Activated naive CD4-positive, alpha-beta T cell treated with anti-CD3 and anti-CD28 coated beads, Interleukin-2, amount 50 U/mL, for 24 hours (primary cell): ENCODE results near the gene GALNT13.

Source experiments
- H3K27ac Mint-ChIP-seq: one replicate; pipeline ENCODE4 v1.8.0; 2021; ENCODE audit warnings: mild to moderate bottlenecking, mixed read lengths
- H3K27me3 Mint-ChIP-seq: one replicate; pipeline ENCODE4 v1.8.0; 2021; ENCODE audit warnings: mixed read lengths
- H3K36me3 Mint-ChIP-seq: one replicate; pipeline ENCODE4 v1.8.0; 2021; ENCODE audit warnings: mixed read lengths
- H3K4me1 Mint-ChIP-seq: one replicate; pipeline ENCODE4 v1.8.0; 2021; ENCODE audit warnings: mixed read lengths
- H3K4me3 Mint-ChIP-seq: one replicate; pipeline ENCODE4 v1.8.0; 2021; ENCODE audit warnings: mild to moderate bottlenecking, mixed read lengths
- H3K9me3 Mint-ChIP-seq: one replicate; pipeline ENCODE4 v1.8.0; 2021; ENCODE audit warnings: mixed read lengths

GALNT13 gene

GRCh38 chr2:154013514-154013913, 141.8 kb downstream of the GALNT13 start:
- Mint-ChIP-seq H3K9me3 (peaks cover 19% of the 10 kb centered on the region), H3K4me1 (no peaks in the 10 kb centered on the region), H3K27me3 (no peaks in the 10 kb centered on the region), H3K36me3 (no peaks in the 10 kb centered on the region), H3K27ac (no peak overlapping the region), H3K4me3 (no peak overlapping the region)

DNA sequence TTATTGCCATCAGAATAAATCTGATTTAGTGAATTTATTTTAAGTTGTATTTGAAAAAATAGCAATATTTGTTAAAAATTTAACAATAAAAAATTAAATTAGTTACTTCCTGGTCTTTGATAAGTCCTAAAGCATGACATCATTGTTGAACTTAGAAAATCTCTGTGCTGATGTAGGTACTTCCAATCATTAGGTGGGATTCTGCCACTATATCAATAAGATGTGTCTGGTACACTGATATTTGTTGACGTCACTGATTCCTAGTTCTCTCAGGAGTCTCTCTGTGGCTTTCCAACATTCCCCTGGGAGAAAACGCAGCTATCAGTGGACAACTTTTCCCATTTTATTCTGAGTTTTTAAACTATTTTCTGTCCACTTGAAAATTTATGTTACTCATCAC, 143.5 kb downstream of the GALNT13 start:
- H3K27me3 Mint-ChIP-seq = no peaks in the 10 kb centered on the region
- peaks cover 15% of the 10 kb centered on the region for H3K9me3 Mint-ChIP-seq
- no peaks in the 10 kb centered on the region for H3K4me1 Mint-ChIP-seq
- no peak overlapping the region for H3K4me3 Mint-ChIP-seq
- H3K27ac Mint-ChIP-seq = no peak overlapping the region
- no peaks in the 10 kb centered on the region for H3K36me3 Mint-ChIP-seq

- H3K27me3 Mint-ChIP-seq = no peaks in the 10 kb centered on the region
Observed at GRCh38 chr2:154029504-154029903, 157.8 kb downstream of the GALNT13 start.

GRCh38 chr2:154032220-154032619, 160.5 kb downstream of the GALNT13 start:
- Mint-ChIP-seq H3K27me3 (no peaks in the 10 kb centered on the region), H3K36me3 (no peaks in the 10 kb centered on the region), H3K9me3 (peaks cover 5% of the 10 kb centered on the region), H3K27ac (no peak overlapping the region), H3K4me3 (no peak overlapping the region), H3K4me1 (no peaks in the 10 kb centered on the region)

More at GRCh38 chr2:154029504-154029903, 157.8 kb downstream of the GALNT13 start:
- Mint-ChIP-seq H3K4me3 (no peak overlapping the region), H3K4me1 (no peaks in the 10 kb centered on the region), H3K27ac (no peak overlapping the region), H3K36me3 (no peaks in the 10 kb centered on the region), H3K9me3 (peaks cover 17% of the 10 kb centered on the region)

DNA sequence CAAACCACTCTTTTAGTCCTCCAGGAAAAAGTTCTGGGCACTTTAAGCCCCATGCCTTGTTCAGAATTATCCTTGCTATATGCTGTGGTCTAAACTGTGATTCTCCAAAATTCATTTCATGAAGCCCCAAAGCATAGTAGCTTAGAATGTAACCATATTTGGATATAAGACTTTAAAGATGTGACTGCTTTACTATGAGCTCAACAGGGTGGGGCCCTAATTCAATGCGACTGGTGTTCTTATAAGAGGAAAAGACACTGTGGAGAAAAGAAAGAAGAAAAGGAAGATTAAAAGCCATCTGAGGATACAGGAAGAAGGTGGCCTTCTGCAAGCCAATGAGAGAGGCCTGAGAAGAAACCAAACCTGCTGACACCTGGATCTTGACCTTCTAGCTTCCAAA, 174.8 kb downstream of the GALNT13 start:
- Mint-ChIP-seq H3K27ac (no peak overlapping the region), H3K9me3 (peaks cover 5% of the 10 kb centered on the region)

GRCh38 chr2:154048905-154049304, 177.2 kb downstream of the GALNT13 start:
- H3K4me1 Mint-ChIP-seq = no peaks in the 10 kb centered on the region
- H3K4me3 Mint-ChIP-seq = no peak overlapping the region
- no peaks in the 10 kb centered on the region for H3K36me3 Mint-ChIP-seq
- H3K9me3 Mint-ChIP-seq = peaks cover 5% of the 10 kb centered on the region
- no peaks in the 10 kb centered on the region for H3K27me3 Mint-ChIP-seq
- H3K27ac Mint-ChIP-seq = no peak overlapping the region

More for the DNA sequence above, 174.8 kb downstream of the GALNT13 start:
- Mint-ChIP-seq H3K4me1 (no peaks in the 10 kb centered on the region), H3K4me3 (no peak overlapping the region), H3K36me3 (no peaks in the 10 kb centered on the region), H3K27me3 (no peaks in the 10 kb centered on the region)

DNA sequence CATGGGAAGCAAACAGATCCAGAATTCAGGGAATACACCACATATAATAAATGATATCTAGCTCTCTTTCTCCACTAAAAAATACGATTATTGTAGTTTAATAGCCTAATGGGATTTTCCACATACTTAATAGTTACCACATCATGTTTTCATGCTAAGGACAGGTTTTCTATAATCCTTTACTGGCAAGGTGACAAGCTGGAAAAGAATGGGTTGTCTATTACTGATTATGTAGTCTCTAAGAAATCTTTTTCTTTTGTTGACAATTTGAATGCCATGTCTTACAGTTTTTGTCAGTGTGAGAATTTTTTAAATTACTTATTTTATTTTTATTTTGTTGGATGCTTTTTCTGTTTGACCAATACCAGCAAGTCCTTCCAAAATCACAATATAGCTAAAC, 177.8 kb downstream of the GALNT13 start:
- Mint-ChIP-seq H3K4me3 (no peak overlapping the region), H3K27me3 (no peaks in the 10 kb centered on the region), H3K36me3 (no peaks in the 10 kb centered on the region), H3K9me3 (peaks cover 5% of the 10 kb centered on the region), H3K4me1 (no peaks in the 10 kb centered on the region), H3K27ac (no peak overlapping the region)

GRCh38 chr2:154067124-154067523, 195.4 kb downstream of the GALNT13 start:
- Mint-ChIP-seq H3K27me3 (no peaks in the 10 kb centered on the region), H3K4me1 (no peaks in the 10 kb centered on the region), H3K27ac (no peak overlapping the region), H3K4me3 (no peak overlapping the region), H3K36me3 (no peaks in the 10 kb centered on the region), H3K9me3 (peaks cover 18% of the 10 kb centered on the region)

GRCh38 chr2:154078926-154079325, 207.2 kb downstream of the GALNT13 start:
- no peaks in the 10 kb centered on the region for H3K27me3 Mint-ChIP-seq
- H3K27ac Mint-ChIP-seq = no peak overlapping the region
- H3K4me3 Mint-ChIP-seq = no peak overlapping the region
- no peaks in the 10 kb centered on the region for H3K4me1 Mint-ChIP-seq
- no peaks in the 10 kb centered on the region for H3K36me3 Mint-ChIP-seq
- peaks cover 5% of the 10 kb centered on the region for H3K9me3 Mint-ChIP-seq

- no peaks in the 10 kb centered on the region for H3K4me1 Mint-ChIP-seq
- no peak overlapping the region for H3K4me3 Mint-ChIP-seq
- no peaks in the 10 kb centered on the region for H3K9me3 Mint-ChIP-seq
- H3K27ac Mint-ChIP-seq = no peak overlapping the region
- H3K27me3 Mint-ChIP-seq = no peaks in the 10 kb centered on the region
- H3K36me3 Mint-ChIP-seq = no peaks in the 10 kb centered on the region
Observed at GRCh38 chr2:154092571-154092970, 220.8 kb downstream of the GALNT13 start.

DNA sequence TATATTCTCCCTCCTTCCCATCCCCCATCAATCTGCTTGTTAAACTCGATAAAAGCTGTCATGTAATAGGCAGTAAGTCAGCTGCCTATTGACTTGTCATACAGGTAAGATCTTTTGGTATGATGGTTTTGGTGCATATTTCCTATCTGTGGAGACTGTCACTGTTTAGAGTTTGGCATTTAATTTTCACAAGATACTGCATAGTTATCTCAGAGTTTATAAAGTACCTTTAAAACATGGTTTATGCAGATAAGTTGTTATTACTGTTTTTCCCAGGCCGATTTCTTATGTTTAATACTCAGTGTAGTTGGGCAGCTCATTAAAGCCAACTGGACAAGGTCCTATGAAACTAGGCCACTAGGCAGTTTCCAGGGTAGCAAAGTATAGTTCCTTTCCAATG, 222.1 kb downstream of the GALNT13 start:
- no peaks in the 10 kb centered on the region for H3K36me3 Mint-ChIP-seq
- H3K27ac Mint-ChIP-seq = no peak overlapping the region
- H3K9me3 Mint-ChIP-seq = no peaks in the 10 kb centered on the region
- no peaks in the 10 kb centered on the region for H3K4me1 Mint-ChIP-seq
- H3K27me3 Mint-ChIP-seq = no peaks in the 10 kb centered on the region
- H3K4me3 Mint-ChIP-seq = no peak overlapping the region

- no peaks in the 10 kb centered on the region for H3K27me3 Mint-ChIP-seq
Observed at GRCh38 chr2:154097833-154098398, 226.2 kb downstream of the GALNT13 start.

GRCh38 chr2:154120706-154121105, 249.0 kb downstream of the GALNT13 start:
- Mint-ChIP-seq H3K9me3 (peaks cover 18% of the 10 kb centered on the region), H3K27ac (no peak overlapping the region), H3K4me1 (no peaks in the 10 kb centered on the region), H3K27me3 (no peaks in the 10 kb centered on the region), H3K4me3 (no peak overlapping the region), H3K36me3 (peaks cover 2% of the 10 kb centered on the region)

More at GRCh38 chr2:154097833-154098398, 226.2 kb downstream of the GALNT13 start:
- peaks cover 13% of the 10 kb centered on the region for H3K9me3 Mint-ChIP-seq
- no peak overlapping the region for H3K27ac Mint-ChIP-seq
- no peak overlapping the region for H3K4me3 Mint-ChIP-seq
- no peaks in the 10 kb centered on the region for H3K36me3 Mint-ChIP-seq
- H3K4me1 Mint-ChIP-seq = no peaks in the 10 kb centered on the region

DNA sequence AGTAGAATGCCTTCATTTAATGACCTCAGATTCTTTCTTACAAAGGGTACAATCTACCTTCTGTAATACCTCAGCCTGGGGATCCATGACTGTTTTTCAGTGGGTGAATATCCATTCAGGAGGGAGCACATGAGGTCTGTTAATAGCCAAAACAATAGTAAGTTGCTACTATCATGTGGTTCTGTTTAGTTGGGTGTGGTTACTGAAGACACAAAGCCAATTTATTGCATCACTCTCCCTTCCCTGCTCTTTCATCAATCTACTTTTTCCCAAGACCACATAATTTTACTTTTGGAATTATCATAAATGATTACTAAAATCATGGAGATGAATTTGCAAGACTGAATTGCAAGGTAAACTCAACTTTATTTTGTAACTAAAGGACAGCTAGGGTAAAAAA, 254.2 kb downstream of the GALNT13 start:
- Mint-ChIP-seq H3K27me3 (no peaks in the 10 kb centered on the region), H3K27ac (no peak overlapping the region), H3K4me3 (no peak overlapping the region), H3K9me3 (no peaks in the 10 kb centered on the region), H3K36me3 (no peaks in the 10 kb centered on the region), H3K4me1 (no peaks in the 10 kb centered on the region)

DNA sequence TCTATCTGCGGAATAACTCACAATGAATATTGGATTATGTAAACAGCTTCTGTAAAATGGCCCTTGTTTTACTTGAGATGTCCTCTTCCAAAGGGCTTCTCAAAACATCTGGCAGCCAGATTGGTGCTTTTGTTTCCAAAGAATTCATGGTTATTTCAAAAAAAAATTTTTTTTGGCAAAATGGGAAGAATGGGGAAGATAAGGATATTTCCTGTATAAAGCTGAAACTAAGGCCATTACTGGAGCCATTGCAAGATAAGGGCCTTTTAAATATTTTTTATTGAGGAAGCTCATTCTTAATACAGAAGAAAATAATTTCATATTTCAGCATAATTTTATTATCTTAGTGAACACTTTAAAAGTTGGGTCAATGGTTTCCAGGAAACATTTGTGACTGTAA, 259.1 kb downstream of the GALNT13 start:
- no peaks in the 10 kb centered on the region for H3K4me1 Mint-ChIP-seq

GRCh38 chr2:154132827-154133226, 261.1 kb downstream of the GALNT13 start:
- Mint-ChIP-seq H3K9me3 (no peaks in the 10 kb centered on the region), H3K27me3 (no peaks in the 10 kb centered on the region), H3K4me1 (no peaks in the 10 kb centered on the region), H3K4me3 (no peak overlapping the region), H3K36me3 (no peaks in the 10 kb centered on the region), H3K27ac (no peak overlapping the region)

More for the DNA sequence above, 259.1 kb downstream of the GALNT13 start:
- Mint-ChIP-seq H3K36me3 (no peaks in the 10 kb centered on the region), H3K27me3 (no peaks in the 10 kb centered on the region), H3K9me3 (no peaks in the 10 kb centered on the region), H3K27ac (no peak overlapping the region), H3K4me3 (no peak overlapping the region)

DNA sequence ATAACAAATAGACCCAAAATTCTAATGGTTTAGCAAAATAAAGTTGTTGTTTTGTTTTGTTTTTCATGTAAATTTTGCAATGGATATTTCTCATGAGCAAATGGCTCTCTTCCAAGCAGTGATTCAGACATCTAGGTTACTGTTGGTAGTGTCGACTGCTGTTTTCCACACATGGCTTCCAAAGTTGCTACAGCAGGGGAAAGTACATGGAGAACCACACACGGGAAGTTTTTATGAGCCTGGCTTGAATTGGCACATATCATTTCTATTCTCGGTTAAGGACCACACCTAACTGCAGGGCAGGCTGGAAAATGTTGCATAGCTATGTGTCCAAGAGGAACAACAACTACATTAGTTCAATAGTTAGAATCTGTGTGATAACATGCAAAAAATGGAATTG, 262.1 kb downstream of the GALNT13 start:
- Mint-ChIP-seq H3K4me3 (no peak overlapping the region), H3K27me3 (no peaks in the 10 kb centered on the region), H3K36me3 (no peaks in the 10 kb centered on the region), H3K9me3 (no peaks in the 10 kb centered on the region), H3K27ac (no peak overlapping the region), H3K4me1 (no peaks in the 10 kb centered on the region)
